Caco-2 (cell line): ENCODE results near the gene CXCL3. TPM values are rescaled to one million over a fixed set of nuclear protein-coding genes. Genes with fewer than 3 reads are reported as not detected.

ENCODE experiments used
- BruUV-seq: library from RNA; stranded (reverse); fragments of 400-500 nt; replicated peaks from 2 replicates; lab custom pipeline; 2021; lab: Mats Ljungman, UMichigan
- CTCF ChIA-PET: fragments of 300-600 bp; sonication (Branson Sonifier 250); formaldehyde crosslinking; loops from one replicate; lab custom pipeline; 2022; ENCODE audit warnings: antibody characterized with exemption; lab: Charles Lee
- POLR2A ChIA-PET: fragments of 300-600 bp; sonication (Branson Sonifier 250); formaldehyde crosslinking; loops from one replicate; lab custom pipeline; 2022; ENCODE audit warnings: antibody characterized with exemption; lab: Charles Lee
- DNase-seq, 2 experiments: peaks; one replicate each; pipeline versions ENCODE4 v3.0.0 to v3.0.0-alpha.2; 2020 to 2022
- H3K27me3 ChIP-seq: replicated peaks from 2 replicates; pipeline ENCODE4 v1.6.0; 2011; ENCODE audit warnings: low read length; ENCODE audit not compliant: control insufficient read depth, insufficient read depth
- H3K36me3 ChIP-seq: 2 replicates; pipeline ENCODE4 v1.5.1; 2011; ENCODE audit warnings: low read length; ENCODE audit not compliant: control insufficient read depth, insufficient read depth
- H3K4me1 ChIP-seq: fragments of 250-450 bp; sonication (Bioruptor Pico); 2 replicates; pipeline ENCODE4 v1.5.1; 2020; ENCODE audit warnings: mild to moderate bottlenecking
- H3K4me3 ChIP-seq: 2 replicates; pipeline ENCODE4 v1.5.1; 2011; ENCODE audit warnings: low read depth, mild to moderate bottlenecking, control low read depth, low read length
- H3K9me3 ChIP-seq: fragments of 250-450 bp; sonication (Bioruptor Pico); 2 replicates; pipeline ENCODE4 v1.5.1; 2020; ENCODE audit warnings: mild to moderate bottlenecking, moderate library complexity
- H3K27ac Mint-ChIP-seq: one replicate; pipeline ENCODE4 v1.8.0; 2022; ENCODE audit warnings: mixed read lengths; ENCODE audit not compliant: unreplicated experiment
- H3K27me3 Mint-ChIP-seq: one replicate; pipeline ENCODE4 v1.8.0; 2022; ENCODE audit warnings: mixed read lengths; ENCODE audit not compliant: insufficient read depth, unreplicated experiment
- H3K36me3 Mint-ChIP-seq: one replicate; pipeline ENCODE4 v1.8.0; 2022; ENCODE audit warnings: mild to moderate bottlenecking, mixed read lengths; ENCODE audit not compliant: insufficient read depth, unreplicated experiment
- H3K4me1 Mint-ChIP-seq: one replicate; pipeline ENCODE4 v1.8.0; 2022; ENCODE audit warnings: low read depth, mixed read lengths; ENCODE audit not compliant: unreplicated experiment
- H3K4me3 Mint-ChIP-seq: one replicate; pipeline ENCODE4 v1.8.0; 2022; ENCODE audit warnings: mild to moderate bottlenecking, moderate library complexity, mixed read lengths; ENCODE audit not compliant: unreplicated experiment
- H3K9me3 Mint-ChIP-seq: one replicate; pipeline ENCODE4 v1.8.0; 2022; ENCODE audit warnings: mixed read lengths; ENCODE audit not compliant: unreplicated experiment
- CTCF ChIP-seq, 2 experiments: fragments of 200-600 bp in 1 of 2; IDR thresholded peaks; 1 replicate in 1 of 2; 2 replicates in 1 of 2; pipeline versions ENCODE4 v1.5.1 to v1.8.0; 2011 to 2022; ENCODE audit warnings: antibody characterized with exemption in 1 of 2, control low read depth in 1 of 2, inconsistent platforms in 1 of 2, low read depth in 1 of 2, low read length in 1 of 2, mild to moderate bottlenecking in 1 of 2, moderate library complexity in 1 of 2; ENCODE audit not compliant: insufficient read depth in 1 of 2, severe bottlenecking in 1 of 2, unreplicated experiment in 1 of 2
- intact Hi-C: fragments of 100-400 bp; cut with micrococcal nuclease; formaldehyde crosslinking; loops from one replicate; pipeline ENCODE4 v1.10.0; 2022; ENCODE audit not compliant: unreplicated experiment
- total RNA-seq: library from RNA; stranded (reverse); gene quantifications from 2 replicates; pipeline ENCODE4 v1.2.3, GENCODE V29; 2022

CXCL3 gene
- total RNA-seq, 1 experiment from 2014 or later: 1.9 TPM

GRCh38 chr4:74018116-74018515, 20.4 kb downstream of the CXCL3 start:
- intact Hi-C loops: no loop called here
- TF ChIP-seq CTCF (IDR thresholded peaks at IDR 0.05; ENCODE audit: insufficient read depth in 1 of 2, low read depth in 1 of 2, low read length in 1 of 2, severe bottlenecking in 1 of 2, unreplicated experiment in 1 of 2): no peak
- Mint-ChIP-seq H3K4me1 (peaks cover 7% of the 10 kb centered on the region), H3K27me3 (no peaks in the 10 kb centered on the region), H3K27ac (no peak overlapping the region), H3K36me3 (no peaks in the 10 kb centered on the region), H3K4me3 (no peak overlapping the region), H3K9me3 (no peaks in the 10 kb centered on the region)
- no peaks in the 10 kb centered on the region for H3K27me3 ChIP-seq
- no TSS peak for BruUV-seq
- CTCF ChIA-PET: no interaction called here
- no peaks in the 10 kb centered on the region for H3K36me3 ChIP-seq
- no peaks in the 10 kb centered on the region for H3K9me3 ChIP-seq
- H3K4me3 ChIP-seq: no peak overlapping the region
- POLR2A ChIA-PET: no interaction called here
- no peak for DNase-seq
- H3K4me1 ChIP-seq: no peaks in the 10 kb centered on the region

- no TSS peak for BruUV-seq
- Histone ChIP-seq H3K4me1 (no peaks in the 10 kb centered on the region), H3K9me3 (no peaks in the 10 kb centered on the region), H3K36me3 (no peaks in the 10 kb centered on the region), H3K27me3 (no peaks in the 10 kb centered on the region), H3K4me3 (no peak overlapping the region)
- H3K4me3 Mint-ChIP-seq: no peak overlapping the region
- H3K4me1 Mint-ChIP-seq: peaks cover 7% of the 10 kb centered on the region
- H3K27ac Mint-ChIP-seq: no peak overlapping the region
- H3K27me3 Mint-ChIP-seq: no peaks in the 10 kb centered on the region
- no peaks in the 10 kb centered on the region for H3K36me3 Mint-ChIP-seq
- no peak for DNase-seq
- H3K9me3 Mint-ChIP-seq: no peaks in the 10 kb centered on the region
- ChIA-PET POLR2A (no interaction called here), CTCF (no interaction called here)
- no peak for TF ChIP-seq CTCF (IDR thresholded peaks at IDR 0.05; ENCODE audit: insufficient read depth in 1 of 2, low read depth in 1 of 2, low read length in 1 of 2, severe bottlenecking in 1 of 2, unreplicated experiment in 1 of 2)
- intact Hi-C loops: no loop called here
These were observed 22.4 kb downstream of the CXCL3 start for GRCh38 chr4:74016068-74016467.

- TF ChIP-seq CTCF (IDR thresholded peaks at IDR 0.05; ENCODE audit: insufficient read depth in 1 of 2, low read depth in 1 of 2, low read length in 1 of 2, severe bottlenecking in 1 of 2, unreplicated experiment in 1 of 2): no peak
- ChIA-PET POLR2A (no interaction called here), CTCF (no interaction called here)
- H3K4me3 Mint-ChIP-seq: no peak overlapping the region
- peaks cover 7% of the 10 kb centered on the region for H3K4me1 Mint-ChIP-seq
- no peak overlapping the region for H3K4me3 ChIP-seq
- DNase-seq: no peak
- H3K36me3 Mint-ChIP-seq: no peaks in the 10 kb centered on the region
- intact Hi-C loops: no loop called here
- no peaks in the 10 kb centered on the region for H3K27me3 Mint-ChIP-seq
- H3K4me1 ChIP-seq: no peaks in the 10 kb centered on the region
- H3K27ac Mint-ChIP-seq: no peak overlapping the region
- H3K9me3 Mint-ChIP-seq: no peaks in the 10 kb centered on the region
- no peaks in the 10 kb centered on the region for H3K27me3 ChIP-seq
- no peaks in the 10 kb centered on the region for H3K36me3 ChIP-seq
- BruUV-seq: no TSS peak
- no peaks in the 10 kb centered on the region for H3K9me3 ChIP-seq
These were observed 23.2 kb downstream of the CXCL3 start for GRCh38 chr4:74015126-74015780.
